ENCODE results near the gene KCNE4.

The KCNE4 gene

GRCh38 chr2:223041527-223042109, 10.4 kb upstream of the KCNE4 start:
- peak; percentile 99 for DNase-seq

DNA sequence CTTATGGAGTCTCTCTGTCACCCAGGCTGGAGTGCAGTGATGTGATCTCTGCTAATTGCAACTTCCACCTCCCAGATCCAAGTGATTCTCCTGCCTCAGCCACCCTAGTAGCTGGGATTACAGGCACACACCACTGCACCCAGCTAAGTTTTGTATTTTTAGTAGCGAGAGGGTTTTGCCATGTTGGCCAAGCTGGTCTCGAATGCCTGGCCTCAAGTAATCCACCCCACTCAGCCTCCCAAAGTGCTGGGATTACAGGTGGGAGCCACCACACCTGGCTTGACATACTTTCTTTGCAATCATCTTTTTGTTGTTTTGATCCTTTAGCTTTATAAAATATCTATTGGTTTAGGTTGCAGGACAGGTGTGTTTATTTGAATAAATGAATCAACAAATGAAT, 9.7 kb upstream of the KCNE4 start:
- no peak for DNase-seq

DNA sequence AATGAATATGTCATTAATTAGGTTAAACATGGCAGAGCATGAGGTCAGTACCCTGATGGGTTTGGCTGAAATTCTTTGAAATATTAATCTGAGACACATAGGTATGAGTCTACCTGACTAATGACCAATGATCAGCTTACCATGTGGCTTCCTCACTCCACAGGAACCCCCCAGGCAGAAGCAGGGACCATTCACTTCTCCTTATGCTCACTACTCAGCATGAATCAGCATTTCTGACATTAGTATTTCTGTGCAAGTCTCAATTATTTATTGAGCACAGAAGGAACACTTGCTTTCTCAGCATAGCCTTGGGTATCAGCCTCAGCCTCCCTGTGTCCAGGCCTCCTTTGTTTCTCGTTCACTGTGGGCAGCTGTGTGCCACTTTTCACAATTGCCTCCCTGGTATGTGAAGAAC, 9.3 kb upstream of the KCNE4 start:
- DNase-seq: peak; percentile 70

GRCh38 chr2:223043164-223043941, 8.6 kb upstream of the KCNE4 start:
- no peak for DNase-seq

GRCh38 chr2:223044092-223044836, 7.7 kb upstream of the KCNE4 start:
- DNase-seq: no peak

- no peak for DNase-seq
Measured at GRCh38 chr2:223044916-223045700, 6.9 kb upstream of the KCNE4 start.

DNA sequence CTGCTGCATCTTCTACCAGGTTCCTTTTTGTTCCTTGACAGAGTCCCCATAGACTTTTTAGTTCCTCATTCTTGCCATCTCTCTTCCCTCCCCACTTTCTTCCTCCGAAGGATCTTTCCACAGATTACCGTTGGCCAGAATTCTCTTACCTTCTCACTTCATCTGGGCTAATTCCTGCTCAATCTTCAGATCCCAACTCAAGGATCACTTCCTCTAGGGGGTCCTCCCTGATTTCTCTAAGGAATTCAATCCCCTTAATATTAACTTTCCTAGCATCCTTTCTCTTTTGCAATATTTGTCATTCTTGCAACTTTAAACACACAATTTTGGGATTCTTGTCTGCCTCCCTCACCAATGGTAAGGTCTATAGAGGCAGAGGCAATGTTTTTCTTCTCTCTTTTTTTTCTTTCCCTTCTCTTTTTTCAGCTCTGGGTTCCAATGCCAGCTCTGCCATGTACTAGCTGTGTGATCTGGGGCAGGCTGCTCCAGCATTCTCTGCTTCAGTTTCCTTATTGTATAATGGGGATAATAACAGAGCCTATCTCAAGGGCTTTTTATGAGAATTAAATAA, 5.4 kb upstream of the KCNE4 start:
- DNase-seq: peak; percentile 68

DNA sequence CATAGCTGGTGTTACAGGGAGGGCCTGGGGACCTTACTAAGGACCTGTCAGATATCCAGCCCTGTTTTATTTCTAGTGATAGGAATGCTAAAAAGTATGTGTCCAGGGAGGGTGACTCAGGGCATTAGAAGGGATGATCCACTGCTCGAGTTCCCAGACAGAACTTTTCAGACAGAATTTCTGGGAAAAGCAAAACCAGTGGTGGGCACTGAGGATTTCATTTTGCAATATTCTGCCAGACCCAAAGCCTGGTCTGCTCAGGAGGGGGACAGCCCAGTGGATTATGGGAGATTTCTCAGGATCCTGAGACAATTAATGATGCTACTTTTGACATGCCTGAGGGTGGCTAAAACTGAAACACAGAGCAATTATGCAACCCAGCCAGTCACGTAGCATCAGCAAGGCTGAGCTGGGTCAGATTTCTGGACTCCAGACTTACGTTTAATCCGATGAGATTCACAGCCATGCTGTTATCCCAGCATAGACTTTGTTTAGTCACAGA, 4.7 kb upstream of the KCNE4 start:
- DNase-seq: peak; percentile 94

DNA sequence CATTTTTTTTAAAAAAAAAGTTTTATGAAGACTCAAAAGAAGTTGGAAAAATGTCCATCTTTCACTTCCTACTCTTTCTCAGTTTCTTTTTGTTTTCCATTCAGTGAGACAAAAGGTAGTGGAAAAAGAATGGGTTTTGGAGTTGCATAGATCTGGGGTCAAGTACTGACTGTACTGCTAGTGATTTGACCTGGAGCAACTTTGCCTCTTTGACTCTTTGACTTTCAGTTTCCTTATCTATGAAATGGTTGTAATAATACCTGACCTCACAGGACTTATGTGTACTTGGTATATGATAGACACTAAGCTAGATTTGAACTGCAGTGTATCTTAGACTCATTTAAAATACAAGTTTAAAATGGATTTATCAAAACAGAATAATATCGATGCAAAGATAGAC, 3.5 kb upstream of the KCNE4 start:
- no peak for DNase-seq

DNA sequence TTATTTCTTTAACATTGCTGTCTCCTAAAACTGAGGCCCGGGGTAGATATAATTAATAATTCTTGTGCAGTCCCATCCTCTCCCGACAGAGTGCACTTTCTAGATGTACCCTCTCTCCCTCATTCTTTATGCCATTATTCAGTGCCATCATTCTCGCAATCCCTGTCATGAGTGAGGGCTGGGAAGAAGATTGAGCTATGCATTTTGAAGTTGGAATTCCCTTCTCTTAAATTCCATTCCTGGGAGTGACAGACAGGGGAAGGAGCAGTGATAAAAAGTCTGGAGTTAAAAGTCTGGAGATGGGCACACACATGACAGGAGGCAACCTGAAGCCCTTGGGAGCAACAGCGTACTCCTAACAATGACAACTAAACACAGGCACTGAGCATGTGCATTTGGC, 2.6 kb upstream of the KCNE4 start:
- DNase-seq: no peak

GRCh38 chr2:223050188-223050587, 1.8 kb upstream of the KCNE4 start:
- DNase-seq: no peak

DNA sequence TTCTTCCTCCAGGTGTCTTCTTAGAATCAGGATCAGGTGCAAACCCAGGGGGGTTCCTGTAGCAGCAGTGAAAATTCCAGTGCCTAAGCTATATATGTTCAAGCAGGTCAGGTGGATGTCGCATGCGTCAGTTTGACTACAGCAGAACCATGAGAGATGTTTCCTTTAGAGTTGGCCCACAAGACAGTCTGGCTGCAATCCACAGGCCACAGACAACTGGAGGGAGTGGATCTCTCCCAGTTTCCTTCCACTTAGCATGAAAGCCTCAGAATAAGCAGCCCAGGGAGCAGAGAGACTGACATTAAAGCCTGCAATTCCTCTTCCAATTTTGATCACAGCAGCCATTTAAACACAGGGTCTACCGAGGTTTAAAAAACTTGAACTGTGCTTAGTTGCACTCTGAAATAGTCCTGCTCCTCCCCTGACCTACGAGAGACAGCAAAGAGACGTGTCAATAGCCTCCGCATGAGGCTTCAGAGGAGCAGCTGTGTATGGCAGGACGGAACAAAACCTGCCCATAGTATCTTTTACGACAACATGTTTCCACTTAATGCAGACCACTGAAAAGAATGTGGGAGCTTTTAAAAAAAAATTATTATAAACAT, 988 bp upstream of the KCNE4 start:
- peak; percentile 85 for DNase-seq

GRCh38 chr2:223052548-223053483, 826 bp downstream of the KCNE4 start:
- DNase-seq: no peak

GRCh38 chr2:223053484-223054192, 1.6 kb downstream of the KCNE4 start:
- DNase-seq: no peak

DNA sequence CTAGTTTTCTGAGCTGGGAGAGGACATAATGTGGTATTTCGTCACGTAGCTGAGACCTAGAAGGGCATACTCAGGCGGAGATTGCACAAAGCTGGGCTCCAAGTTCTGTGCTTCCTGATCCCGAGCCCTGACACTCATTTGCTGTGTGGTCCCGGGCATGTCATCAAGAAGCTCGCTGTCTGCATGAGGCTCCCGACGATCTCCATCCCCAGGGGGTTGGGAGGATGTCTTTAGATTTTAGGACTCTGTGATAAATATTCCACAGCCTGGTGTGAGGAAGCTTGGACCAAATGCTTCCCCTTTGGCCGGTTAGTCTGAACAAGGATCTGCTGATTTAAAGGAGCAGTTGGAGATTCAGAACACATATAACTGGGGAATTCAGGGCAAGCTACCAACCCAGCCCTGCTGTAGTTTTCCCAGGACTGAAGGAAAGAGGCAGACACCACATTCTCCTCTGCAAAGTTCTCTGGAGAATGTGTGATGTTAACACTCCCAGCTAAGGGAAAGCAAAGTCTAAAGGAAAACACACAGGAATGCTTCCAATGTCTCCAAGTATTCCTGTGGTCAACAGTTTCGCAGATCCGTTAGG, 2.3 kb downstream of the KCNE4 start:
- DNase-seq: peak; percentile 88

DNA sequence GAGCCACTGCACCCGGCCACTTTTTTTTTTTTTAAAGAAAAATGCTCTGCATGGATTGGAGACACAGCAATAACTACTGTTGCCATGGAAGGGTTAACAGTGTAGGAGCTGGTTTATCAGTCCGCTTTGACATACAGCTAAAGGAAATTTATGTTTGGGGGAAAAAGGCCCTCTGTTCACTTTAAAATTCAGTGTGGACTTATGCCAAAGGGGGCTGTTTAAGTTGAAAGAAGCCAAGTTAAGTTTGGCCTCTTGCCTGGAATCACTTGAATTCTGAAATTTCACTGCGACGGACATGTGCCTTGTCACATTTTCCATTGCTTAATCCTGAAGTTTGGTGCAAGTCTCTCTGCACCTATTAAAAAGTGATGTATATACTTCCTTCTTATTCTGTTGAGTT, 3.1 kb downstream of the KCNE4 start:
- DNase-seq: peak; percentile 88

DNA sequence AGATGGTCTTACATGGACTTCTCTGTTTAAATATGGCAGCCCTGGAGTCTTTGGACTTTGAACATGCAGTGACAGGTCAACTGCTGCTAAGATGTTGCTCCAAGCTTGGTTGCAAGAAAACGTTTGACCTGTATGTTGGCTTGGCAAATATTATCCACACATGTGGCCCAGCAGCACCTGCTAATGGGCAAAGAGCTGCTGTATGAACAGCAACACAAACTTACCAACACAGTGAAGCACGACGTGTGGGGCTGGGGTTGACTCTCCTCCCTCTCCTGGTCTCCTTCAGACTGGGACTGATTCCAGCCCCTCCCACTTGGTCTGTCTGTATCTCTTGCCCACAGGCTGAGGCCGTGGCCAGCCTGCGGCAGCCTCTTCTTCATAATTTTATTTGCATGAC, 3.8 kb downstream of the KCNE4 start:
- DNase-seq: peak; percentile 74

DNA sequence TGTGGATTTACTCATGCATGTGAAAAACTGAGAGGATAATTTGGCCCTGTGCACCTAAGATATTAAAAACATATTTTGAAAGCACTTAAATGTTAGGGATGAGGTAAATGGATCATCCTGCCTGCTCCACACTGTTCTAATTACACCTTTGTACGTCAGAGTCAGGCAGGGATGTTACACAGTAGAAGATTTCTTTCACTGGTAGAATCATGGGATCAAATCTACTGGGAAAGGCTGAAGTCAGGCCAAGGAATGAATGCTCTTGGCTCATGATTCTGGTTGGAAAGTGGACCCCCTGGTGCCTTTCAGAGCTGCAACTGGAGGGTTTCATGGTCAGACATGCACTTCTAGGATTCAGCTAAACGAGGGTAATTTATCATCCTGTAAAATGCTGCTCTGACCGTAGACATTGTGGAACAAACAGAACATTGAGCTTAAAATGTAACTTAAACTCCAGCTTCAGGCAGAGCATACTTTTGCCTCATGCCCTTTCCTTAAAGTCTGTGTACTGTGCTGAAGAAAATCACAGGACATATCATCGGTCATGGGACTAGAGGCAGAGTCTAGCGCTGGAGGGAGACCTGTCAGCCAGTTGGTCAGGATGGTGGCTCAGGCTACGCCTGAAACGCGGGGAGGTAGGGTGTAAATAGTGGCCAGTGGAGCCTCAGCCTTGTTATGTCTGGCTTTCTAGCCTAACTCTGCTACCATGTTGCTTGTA, 4.9 kb downstream of the KCNE4 start:
- peak; percentile 94 for DNase-seq

- no peak for DNase-seq
Measured at GRCh38 chr2:223057569-223057968, 5.6 kb downstream of the KCNE4 start.

All from fibroblast of upper back skin (primary cell).